DMS53 treated with DMSO at 0.1 percent for 48 hours (cell line): ENCODE results near the gene RFXAP.

Experiments used
- DNase-seq: peaks from one replicate; lab custom pipeline; 2025; ENCODE audit not compliant: unreplicated experiment; lab: John Stamatoyannopoulos, UW

RFXAP gene

DNA sequence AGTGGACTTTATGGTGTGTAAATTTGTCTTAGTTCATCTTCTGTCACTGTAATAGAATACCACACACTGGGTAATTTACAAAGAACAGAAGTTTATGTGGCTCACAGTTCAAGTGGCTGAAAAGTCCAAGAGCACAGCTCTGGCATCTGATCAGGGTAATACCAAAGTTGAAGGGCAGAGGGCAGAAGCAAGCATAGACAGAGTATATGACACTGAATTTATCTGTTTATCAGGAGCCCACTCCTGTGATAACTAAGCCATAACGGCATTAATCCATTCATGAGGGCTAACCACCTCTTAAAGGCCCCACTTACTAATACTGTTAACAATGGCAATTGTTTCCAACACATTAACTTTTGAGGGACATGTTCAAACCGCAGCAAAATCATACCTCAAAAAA is 4.0 kb upstream of the RFXAP start:
- DNase-seq: no peak

DNA sequence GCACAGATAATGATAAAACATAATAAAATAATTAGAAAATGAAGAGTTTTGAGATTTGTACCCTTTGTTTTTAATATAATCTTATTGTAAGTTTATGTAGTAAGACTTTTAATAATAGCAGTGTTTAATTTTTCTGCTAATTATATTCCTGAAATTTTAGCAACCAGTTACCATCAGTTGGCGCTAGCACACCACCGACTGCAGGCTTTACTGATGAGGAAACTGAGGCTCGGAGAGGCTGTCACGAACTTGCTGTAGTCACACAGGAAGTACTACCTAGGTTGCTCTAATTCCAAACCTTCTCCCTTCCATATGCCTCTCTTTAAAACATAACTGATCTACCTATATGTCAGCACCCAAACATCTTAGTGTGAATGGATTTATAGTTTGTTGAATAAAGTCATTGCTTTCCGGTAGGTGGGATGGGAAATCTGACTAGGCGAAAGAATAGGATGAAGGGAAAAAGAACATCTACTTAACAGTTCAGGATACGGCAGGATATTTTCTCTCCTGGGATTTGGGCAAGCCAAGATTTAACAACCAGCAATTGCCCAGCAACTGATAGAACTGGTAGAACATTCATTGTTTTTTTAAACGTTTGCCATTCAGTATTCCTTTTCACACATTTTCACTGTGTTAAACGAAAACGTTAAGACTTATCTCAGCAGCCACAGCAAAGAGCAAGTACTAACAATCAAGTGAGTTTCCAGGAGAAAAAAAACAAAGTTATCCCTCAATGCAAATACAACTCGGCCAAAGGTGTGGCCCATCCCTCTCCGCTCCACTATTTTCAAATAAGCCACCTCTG is 822 bp upstream of the RFXAP start:
- DNase-seq: no peak

DNA sequence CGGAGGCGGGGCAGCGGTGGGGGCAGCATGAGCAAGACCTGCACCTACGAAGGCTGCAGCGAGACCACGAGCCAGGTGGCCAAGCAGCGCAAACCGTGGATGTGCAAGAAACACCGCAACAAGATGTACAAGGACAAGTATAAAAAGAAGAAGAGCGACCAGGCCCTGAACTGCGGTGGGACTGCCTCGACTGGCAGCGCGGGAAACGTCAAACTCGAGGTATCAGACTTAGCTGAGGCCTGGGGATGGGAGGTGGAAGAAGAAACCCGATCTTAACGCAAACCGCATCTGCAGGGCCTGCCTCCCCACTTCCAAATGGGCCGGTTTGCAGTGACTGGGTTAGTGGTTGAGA is 693 bp downstream of the RFXAP start:
- DNase-seq: peak; percentile 23

DNA sequence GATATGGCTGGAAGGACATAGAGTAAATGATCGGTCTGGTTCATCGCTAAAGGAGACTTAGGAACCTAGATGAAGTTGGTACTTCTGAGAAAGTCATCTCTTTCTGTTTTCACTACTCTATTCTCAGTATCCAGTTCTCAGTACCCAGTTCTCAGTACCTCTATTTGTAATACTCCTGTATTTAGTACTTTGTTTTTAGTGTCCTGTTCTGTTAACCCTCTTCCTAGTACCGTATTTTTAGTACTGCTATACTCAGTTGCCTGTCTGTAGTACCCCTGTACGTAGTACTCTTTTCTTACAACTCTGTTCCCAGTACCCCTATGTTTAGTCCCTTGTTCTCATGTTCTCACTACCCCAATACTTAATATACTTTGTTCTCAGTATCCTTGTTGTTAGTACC is 1.2 kb downstream of the RFXAP start:
- no peak for DNase-seq

DNA sequence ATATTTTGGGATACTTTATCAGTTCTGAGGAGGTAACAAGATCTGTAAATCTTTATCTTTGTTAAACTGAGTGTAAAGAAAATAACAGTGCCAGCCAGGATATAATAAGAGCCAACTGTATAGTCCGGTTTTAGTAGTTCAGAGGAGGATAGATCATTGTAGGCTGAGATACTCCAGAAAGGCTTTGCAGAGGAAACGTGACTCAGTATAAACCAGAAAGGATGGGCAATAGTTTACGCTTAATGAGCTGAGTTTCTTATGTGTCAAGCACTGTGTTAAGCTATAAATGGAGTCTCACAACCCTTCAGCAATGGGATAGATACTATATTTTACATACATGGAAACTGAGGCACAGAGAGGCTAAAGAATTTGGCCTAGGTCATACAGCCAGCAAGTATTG is 3.8 kb downstream of the RFXAP start:
- no peak for DNase-seq

DNA sequence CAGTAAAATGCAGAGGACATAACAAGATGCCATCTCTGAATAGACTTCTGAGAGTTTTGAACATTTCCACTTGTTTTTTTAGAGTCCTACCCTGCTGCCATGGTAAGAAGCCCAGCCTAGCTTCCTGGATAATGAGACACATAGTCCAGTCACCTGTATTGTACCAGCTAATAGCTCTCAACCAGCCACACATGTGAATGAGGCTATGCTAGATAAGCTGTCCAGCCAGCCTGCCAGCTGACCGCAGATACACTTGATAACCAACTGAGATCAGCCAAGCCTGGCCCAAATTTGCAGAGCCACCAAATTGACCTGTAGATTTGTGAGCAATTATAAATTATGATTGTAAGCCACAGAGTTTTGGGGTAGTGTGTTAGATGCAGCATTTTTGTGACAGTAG is 10.7 kb downstream of the RFXAP start:
- DNase-seq: no peak

DNA sequence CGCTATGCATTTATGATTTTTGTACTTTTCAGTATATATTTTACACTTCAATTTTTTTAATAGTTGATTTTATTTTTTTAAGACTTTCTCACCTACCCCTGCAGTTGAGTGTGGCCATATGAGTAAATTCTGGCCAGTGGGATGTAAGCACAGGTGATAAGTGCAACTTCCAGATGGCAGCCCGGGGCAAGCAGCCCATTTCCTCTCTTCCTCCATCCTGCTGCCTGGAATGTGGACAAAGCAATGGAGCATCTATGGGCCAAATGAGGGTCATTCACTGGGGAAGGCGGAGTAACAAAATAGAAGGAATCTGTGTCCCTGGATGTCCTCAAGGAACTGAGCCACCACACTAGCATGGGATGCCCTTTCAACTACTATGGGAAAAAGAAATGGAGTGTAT is 12.3 kb downstream of the RFXAP start:
- DNase-seq: no peak

GRCh38 chr13:36834299-36834698 is 15.3 kb downstream of the RFXAP start:
- DNase-seq: no peak

GRCh38 chr13:36837354-36838092 is 18.5 kb downstream of the RFXAP start:
- DNase-seq: no peak

- DNase-seq: no peak
Measured at GRCh38 chr13:36839281-36839680, 20.3 kb downstream of the RFXAP start.

GRCh38 chr13:36839981-36840380 is 21.0 kb downstream of the RFXAP start:
- DNase-seq: no peak

DNA sequence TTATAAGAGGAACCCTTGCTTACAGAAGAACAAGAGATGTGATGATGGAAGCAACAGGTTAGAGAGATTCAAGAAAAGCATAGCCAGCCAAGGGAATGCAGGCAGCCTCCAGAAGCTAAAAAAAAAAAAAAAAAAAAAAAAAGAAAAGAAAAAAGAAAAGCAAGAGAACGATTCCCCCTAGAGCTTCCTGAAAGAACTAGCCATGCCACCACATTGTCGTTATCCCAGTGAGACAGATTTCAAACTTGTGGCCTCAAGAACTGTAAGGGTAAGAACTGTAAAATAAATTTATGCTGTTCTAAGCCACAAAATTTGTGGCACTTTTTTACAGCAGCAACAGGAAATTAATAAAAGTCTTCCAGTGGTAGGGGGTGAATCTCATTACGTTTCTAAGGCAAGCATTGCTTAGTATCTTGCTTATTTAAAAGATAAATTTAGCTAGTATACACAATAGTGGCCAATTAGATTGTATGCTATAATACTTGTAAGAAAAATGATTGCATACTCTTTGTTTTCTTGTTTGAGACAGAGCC is 21.8 kb downstream of the RFXAP start:
- DNase-seq: no peak

DNA sequence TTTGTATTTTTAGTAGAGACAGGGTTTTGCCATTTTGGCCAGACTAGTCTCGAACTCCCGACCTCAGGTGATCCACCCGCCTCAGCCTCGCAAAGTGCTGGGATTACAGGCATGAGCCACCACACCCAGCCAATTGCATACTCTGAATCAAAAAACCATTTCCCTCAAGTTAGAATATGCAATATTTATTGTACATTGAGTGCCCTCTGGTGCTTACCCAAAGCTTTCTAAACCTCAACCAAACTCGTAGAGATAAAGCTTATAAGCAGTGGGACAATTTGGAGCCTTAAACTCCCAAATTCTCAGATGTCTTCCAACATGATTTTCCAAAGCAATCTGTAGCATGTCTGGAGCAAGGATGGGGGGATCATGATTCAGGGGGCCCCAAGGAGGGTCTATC is 22.4 kb downstream of the RFXAP start:
- DNase-seq: no peak

- DNase-seq: peak; percentile 48
Measured at GRCh38 chr13:36847606-36848005, 28.6 kb downstream of the RFXAP start.

DNA sequence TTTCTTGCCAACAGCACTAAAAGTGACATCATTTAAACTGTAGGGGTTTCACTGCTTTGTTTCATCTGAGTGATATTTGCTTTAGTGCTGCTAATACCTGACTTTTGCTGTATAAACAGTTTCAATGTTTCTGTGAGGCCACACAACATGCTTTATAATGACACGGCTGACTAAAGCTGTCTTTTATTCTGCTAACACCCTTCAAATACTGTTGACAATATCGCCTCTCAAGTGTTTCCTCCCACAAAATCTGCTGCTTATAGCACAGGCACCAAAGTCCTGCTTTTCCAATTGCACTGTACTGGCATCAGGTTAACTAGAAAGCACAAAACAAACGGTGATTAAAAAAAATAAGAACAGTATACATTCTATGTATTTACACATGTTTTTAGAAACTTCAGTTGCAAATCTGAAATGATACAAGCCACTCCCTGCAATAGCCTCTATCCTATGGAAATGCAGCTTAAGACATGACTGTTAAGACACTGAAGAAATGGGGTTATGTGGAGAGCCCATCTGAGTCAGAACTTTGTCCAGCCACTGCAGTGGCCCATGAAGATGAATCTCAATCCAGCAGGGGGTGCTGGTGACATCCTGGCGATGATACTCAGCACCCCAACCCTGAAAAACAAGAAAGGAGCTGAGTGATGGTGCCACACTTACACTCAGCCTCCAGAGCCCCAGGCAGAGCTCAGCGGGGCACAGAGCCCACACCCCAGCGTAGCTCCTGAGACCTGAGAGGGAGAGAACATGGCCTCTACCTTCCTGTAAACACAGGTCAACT is 29.4 kb downstream of the RFXAP start:
- DNase-seq: peak; percentile 83

GRCh38 chr13:36850790-36851438 is 31.9 kb downstream of the RFXAP start:
- no peak for DNase-seq

GRCh38 chr13:36857253-36857652 is 38.2 kb downstream of the RFXAP start:
- no peak for DNase-seq

- DNase-seq: peak; percentile 75
Measured at GRCh38 chr13:36858290-36858689, 39.3 kb downstream of the RFXAP start.

- DNase-seq: no peak
Measured at GRCh38 chr13:36859259-36859658, 40.2 kb downstream of the RFXAP start.

DNA sequence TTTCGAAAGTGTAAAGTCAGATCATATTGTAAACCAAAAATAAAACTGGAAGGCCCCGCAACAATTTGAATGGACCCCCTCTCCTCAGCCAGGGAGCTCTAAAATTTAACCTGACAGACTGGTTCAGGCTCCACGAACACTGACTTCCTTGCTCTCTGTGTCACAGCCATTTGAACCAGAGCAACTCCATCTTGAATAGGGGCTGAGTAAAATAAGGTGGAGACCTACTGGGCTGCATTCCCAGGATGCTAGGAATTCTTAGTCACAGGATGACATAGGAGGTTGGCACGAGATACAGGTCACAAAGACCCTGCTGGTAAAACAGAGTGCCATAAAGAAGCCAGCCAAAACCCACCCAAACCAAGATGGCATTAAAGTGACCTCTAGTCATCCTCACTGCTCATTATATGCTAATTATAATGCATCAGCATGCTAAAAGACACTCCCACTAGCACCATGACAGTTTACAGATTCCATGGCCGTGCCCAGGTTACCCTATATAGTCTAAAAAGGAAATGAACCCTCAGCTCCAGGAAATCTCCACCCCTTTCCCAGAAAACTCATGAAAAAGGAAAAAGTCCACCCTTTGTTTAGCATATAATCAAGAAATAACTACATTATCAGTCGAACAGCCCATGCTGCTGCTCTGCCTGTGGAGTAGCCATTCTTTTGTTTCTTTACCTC is 43.1 kb downstream of the RFXAP start:
- no peak for DNase-seq

GRCh38 chr13:36862722-36863121 is 43.7 kb downstream of the RFXAP start:
- no peak for DNase-seq
